T-cell (primary cell): ENCODE data around the gene CDCA4. TPM values are rescaled to one million over a fixed set of nuclear protein-coding genes. Genes with fewer than 3 reads are reported as not detected.
"Not testable (repeated sequence)": the region's sequence is repeated elsewhere in the genome, so short reads cannot be mapped to it uniquely, and the experiment has no call there.

Source experiments
- ATAC-seq, 4 experiments: fragments of 200-7000 bp in 3 of 4; fragments of 150-1000 bp in 1 of 4; cut with Tn5 transposase; replicated peaks in 1 of 4; 1 replicate in 3 of 4; 2 replicates in 1 of 4; pipeline ENCODE4 v1.10.0; 2021; ENCODE audit warnings: moderate library complexity in 3 of 4, mild to moderate bottlenecking in 2 of 4, moderate number of reproducible peaks in 1 of 4
- CTCF ChIA-PET, 2 donors: fragments of 300-600 bp; sonication (Branson Sonifier 250); formaldehyde crosslinking; loops; one replicate each; lab custom pipeline; 2022; ENCODE audit warnings: antibody characterized with exemption in 2 of 2; lab: Charles Lee
- POLR2A ChIA-PET, 2 donors: fragments of 300-600 bp; sonication (Branson Sonifier 250); formaldehyde crosslinking; loops; one replicate each; lab custom pipeline; 2022; ENCODE audit warnings: antibody characterized with exemption in 2 of 2; lab: Charles Lee
- DNase-seq, 35 experiments: peaks; one replicate each; pipeline versions ENCODE4 v3.0.0 to v3.0.0-alpha.2; 2013 to 2023
- H3K27ac ChIP-seq: one replicate; pipeline ENCODE4 v1.5.1; 2013; ENCODE audit warnings: low read length
- H3K27me3 ChIP-seq, 2 experiments: replicated peaks in 1 of 2; 1 replicate in 1 of 2; 2 replicates in 1 of 2; pipeline versions ENCODE4 v1.6.1 to v1.7.0; 2013; ENCODE audit warnings: low read length in 1 of 2, mixed read lengths in 1 of 2; ENCODE audit not compliant: control insufficient read depth in 2 of 2, insufficient read depth in 2 of 2; ENCODE audit errors: extremely low read depth in 1 of 2
- H3K36me3 ChIP-seq, 2 donors: 1 replicate in 1 of 2; 2 replicates in 1 of 2; pipeline versions ENCODE4 v1.6.1 to v1.7.0; 2013; ENCODE audit warnings: low read length in 1 of 2; ENCODE audit not compliant: control insufficient read depth in 2 of 2, insufficient read depth in 1 of 2; ENCODE audit errors: extremely low read depth in 1 of 2
- H3K4me1 ChIP-seq, 2 experiments: 1 replicate in 1 of 2; 2 replicates in 1 of 2; pipeline versions ENCODE4 v1.6.1 to v1.7.0; 2013; ENCODE audit warnings: low read length in 2 of 2, mixed read lengths in 1 of 2; ENCODE audit not compliant: insufficient read depth in 2 of 2, control insufficient read depth in 1 of 2; ENCODE audit errors: extremely low read depth in 1 of 2
- H3K4me3 ChIP-seq, 2 donors: 1 replicate in 1 of 2; 2 replicates in 1 of 2; pipeline versions ENCODE4 v1.5.1 to v1.7.0; 2013; ENCODE audit warnings: mild to moderate bottlenecking in 2 of 2, low read length in 1 of 2, moderate library complexity in 1 of 2; ENCODE audit not compliant: control insufficient read depth in 1 of 2; ENCODE audit errors: extremely low read depth in 1 of 2
- H3K9me3 ChIP-seq: 2 replicates; pipeline ENCODE4 v1.7.0; 2013
- H3K27ac Mint-ChIP-seq, 2 donors: one replicate each; pipeline ENCODE4 v1.8.0; 2020 to 2021; ENCODE audit warnings: mild to moderate bottlenecking in 2 of 2, mixed read lengths in 2 of 2
- H3K27me3 Mint-ChIP-seq, 2 donors: one replicate each; pipeline ENCODE4 v1.8.0; 2021 to 2022; ENCODE audit warnings: mixed read lengths in 2 of 2
- H3K36me3 Mint-ChIP-seq: one replicate; pipeline ENCODE4 v1.8.0; 2021; ENCODE audit warnings: mixed read lengths
- H3K4me1 Mint-ChIP-seq, 3 donors: one replicate each; pipeline ENCODE4 v1.8.0; 2020 to 2022; ENCODE audit warnings: mixed read lengths in 3 of 3, mild to moderate bottlenecking in 1 of 3
- H3K4me3 Mint-ChIP-seq, 3 donors: one replicate each; pipeline ENCODE4 v1.8.0; 2020 to 2022; ENCODE audit warnings: mild to moderate bottlenecking in 3 of 3, mixed read lengths in 3 of 3, moderate library complexity in 3 of 3
- H3K9me3 Mint-ChIP-seq, 3 donors: one replicate each; pipeline ENCODE4 v1.8.0; 2020 to 2022; ENCODE audit warnings: mixed read lengths in 3 of 3
- WGBS: methylation state at CpG from one replicate; pipeline ENCODE4 v1.1.5; 2013; ENCODE audit warnings: missing lambda C conversion rate; ENCODE audit not compliant: insufficient coverage; 5-methylcytosine and 5-hydroxymethylcytosine counted together
- total RNA-seq, 35 experiments: library from RNA in 6 of 35; stranded (reverse) in 6 of 35; fragments of 120-200 nt in 1 of 35; gene quantifications; one replicate each; pipeline versions ENCODE4 v1.2.1 to v1.2.4 and lab custom pipeline; 2013 to 2026

Gene CDCA4
- total RNA-seq, 5 donors from 2014 or later (not counting 1 experiment from before 2014, with no cell fraction given), result 13.0 to 20.1 (median 15.8) TPM

DNA sequence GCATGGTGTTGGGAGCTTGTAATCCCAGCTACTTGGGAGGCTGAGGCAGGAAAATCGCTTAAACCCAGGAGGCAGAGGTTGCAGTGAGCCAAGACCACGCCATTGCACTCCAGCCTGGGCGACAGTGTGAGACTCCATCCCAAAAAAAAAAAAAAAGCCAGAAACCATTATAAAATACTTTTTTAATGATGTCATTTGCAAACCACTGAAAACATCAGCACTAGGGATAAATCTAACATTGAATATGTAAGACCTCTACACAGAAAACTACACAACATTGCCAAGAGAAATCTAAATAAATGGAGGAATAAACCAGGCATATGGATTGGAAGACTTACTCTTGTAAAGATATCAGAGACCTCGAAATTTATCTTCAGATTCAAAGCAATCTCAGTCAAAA, 6.8 kb upstream of the CDCA4 start:
- CTCF ChIA-PET, result interaction anchor here in 1 of 2 donors (1.6 kb wide), 1 partner anchor 16 kb away, joined by 3 read pairs; no protein-coding TSS in a partner anchor
- H3K4me1 Mint-ChIP-seq, result peaks cover 10 to 45% (median 30%) of the 10 kb centered on the region in 3 donors
- H3K9me3 Mint-ChIP-seq, H3K36me3 Mint-ChIP-seq, H3K27me3 Mint-ChIP-seq, POLR2A ChIA-PET, H3K4me3 Mint-ChIP-seq, H3K27ac ChIP-seq, H3K4me3 ChIP-seq, H3K27ac Mint-ChIP-seq, H3K36me3 ChIP-seq, H3K9me3 ChIP-seq, DNase-seq, ATAC-seq, H3K27me3 ChIP-seq: not testable (repeated sequence)
- H3K4me1 ChIP-seq, result peaks cover 0 to 22% of the 10 kb centered on the region in 2 experiments
- no CpG with 5 or more reads among the region's 4 CpGs for WGBS

DNA sequence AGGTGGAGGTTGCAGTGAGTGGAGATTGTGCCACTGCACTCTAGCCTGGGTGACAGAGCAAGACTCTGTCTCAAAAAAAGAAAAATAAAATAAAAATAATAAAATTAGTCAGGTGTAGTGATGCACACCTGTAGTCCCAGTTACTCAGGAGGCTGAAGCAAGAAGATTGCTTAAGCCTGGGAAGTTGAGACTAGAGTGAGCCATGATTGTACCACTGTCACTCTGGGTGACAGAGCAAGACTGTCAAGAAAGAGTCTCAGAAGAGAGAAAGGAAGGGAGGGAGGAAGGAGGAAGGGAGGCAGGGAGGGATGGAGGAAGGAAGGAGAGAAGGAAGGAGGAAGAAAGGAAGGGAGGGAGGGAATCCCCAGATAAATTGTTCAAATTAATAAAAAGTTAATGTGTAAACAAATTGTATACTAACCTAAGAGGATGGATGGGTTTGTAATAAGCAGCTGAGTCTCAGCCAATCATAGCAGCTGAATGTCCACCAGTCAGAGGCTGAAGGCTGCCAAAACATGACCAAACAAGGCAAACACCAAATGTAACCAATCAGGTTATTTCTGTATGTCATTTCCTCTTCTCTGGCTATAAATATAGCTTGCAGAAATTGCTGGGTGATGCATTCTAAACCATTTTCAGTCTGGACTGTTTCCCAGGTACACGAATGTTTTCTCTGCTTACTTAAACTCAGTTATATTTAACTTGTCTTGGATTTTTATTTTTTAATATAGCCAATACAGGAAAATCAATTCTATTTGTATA, 6.1 kb upstream of the CDCA4 start:
- DNase-seq (no peak), ATAC-seq (no peak)
- Histone ChIP-seq H3K4me3 (no peak overlapping the region), H3K9me3 (no peaks in the 10 kb centered on the region), H3K27ac (no peak overlapping the region), H3K4me1 (peaks cover 0 to 24% of the 10 kb centered on the region in 2 experiments), H3K36me3 (no peaks in the 10 kb centered on the region), H3K27me3 (no peaks in the 10 kb centered on the region)
- Mint-ChIP-seq H3K27ac (peak overlapping the region in 1 of 2 donors; percentile 81), H3K36me3 (no peaks in the 10 kb centered on the region), H3K4me3 (no peak overlapping the region), H3K4me1 (peaks cover 9 to 47% (median 32%) of the 10 kb centered on the region in 3 donors), H3K9me3 (no peaks in the 10 kb centered on the region), H3K27me3 (no peaks in the 10 kb centered on the region)
- ChIA-PET CTCF (no interaction called here), POLR2A (no interaction called here)
- no CpG with 5 or more reads among the region's 1 CpG for WGBS

DNA sequence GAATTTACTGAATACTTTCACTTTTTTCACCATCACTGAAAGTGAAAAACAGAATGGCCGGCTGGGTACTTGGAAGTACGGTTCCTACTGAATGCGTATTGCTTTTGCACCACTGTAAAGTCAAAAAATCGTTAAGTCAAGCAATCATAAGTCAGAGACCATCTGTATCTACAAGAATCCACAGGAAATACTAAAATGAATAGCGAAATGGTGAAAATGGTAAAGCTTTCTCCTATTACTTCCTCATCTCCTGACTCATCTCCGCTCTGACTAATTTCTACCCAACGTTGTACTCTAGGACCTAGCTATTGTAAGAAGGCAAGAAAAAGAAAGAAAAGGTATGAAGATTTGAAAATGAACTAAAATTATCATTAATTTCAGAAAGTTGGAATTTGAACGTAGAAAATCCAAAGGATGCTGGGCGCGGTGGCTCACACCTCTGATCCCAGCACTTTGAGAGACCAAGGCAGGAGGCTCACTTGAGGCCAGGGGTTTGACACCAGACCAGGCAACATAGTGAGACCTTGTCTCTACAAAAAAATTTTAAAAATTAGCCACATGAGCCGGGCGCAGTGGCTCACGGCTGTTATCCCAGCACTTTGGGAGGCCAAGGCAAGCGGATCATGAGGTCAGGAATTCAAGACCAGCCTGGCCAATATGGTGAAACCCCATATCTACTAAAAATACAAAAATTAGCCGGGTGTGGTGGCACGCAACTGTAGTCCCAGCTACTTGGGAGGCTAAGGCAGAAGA, 5.3 kb upstream of the CDCA4 start:
- H3K9me3 Mint-ChIP-seq, result no peaks in the 10 kb centered on the region
- ATAC-seq (no peak), DNase-seq (no peak)
- peak overlapping the region; percentile 67 to 81 for H3K27ac Mint-ChIP-seq
- no peaks in the 10 kb centered on the region for H3K36me3 ChIP-seq
- H3K4me1 Mint-ChIP-seq, result peaks cover 16 to 54% (median 39%) of the 10 kb centered on the region in 3 donors
- H3K27ac ChIP-seq, result peak overlapping the region; percentile 30
- ChIA-PET CTCF (interaction anchor here in 1 of 2 donors (1.4 kb wide), 1 partner anchor 60 kb away, joined by 3 read pairs; no protein-coding TSS in a partner anchor), POLR2A (no interaction called here)
- peaks cover 5 to 31% of the 10 kb centered on the region in 2 experiments for H3K4me1 ChIP-seq
- H3K27me3 ChIP-seq, result no peaks in the 10 kb centered on the region
- H3K4me3 ChIP-seq, result no peak overlapping the region
- no peaks in the 10 kb centered on the region for H3K36me3 Mint-ChIP-seq
- H3K9me3 ChIP-seq, result no peaks in the 10 kb centered on the region
- H3K27me3 Mint-ChIP-seq, result no peaks in the 10 kb centered on the region
- WGBS, result 87% methylated on average over 6 of the region's 16 CpGs
- H3K4me3 Mint-ChIP-seq, result peak overlapping the region in 1 of 3 donors; percentile 51

DNA sequence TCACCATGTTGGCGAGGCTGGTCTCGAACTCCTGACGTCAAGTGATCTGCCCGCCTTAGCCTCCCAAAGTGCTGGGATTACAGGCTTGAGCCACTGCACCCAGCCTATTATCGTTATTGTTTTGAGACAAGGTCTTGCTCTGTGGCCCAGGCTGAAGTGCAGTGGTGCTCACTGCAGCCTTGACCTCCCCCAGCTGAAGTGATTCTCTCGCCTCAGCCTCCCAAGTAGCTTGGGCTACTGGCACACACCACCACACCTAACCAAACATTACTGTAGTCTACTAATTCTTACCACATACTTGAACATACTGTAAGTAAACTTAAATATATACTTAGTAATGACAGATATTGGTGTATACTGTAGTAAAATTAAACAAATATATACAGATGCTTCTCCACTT, 4.5 kb upstream of the CDCA4 start:
- Mint-ChIP-seq H3K27ac (peak overlapping the region; percentile 85 to 90), H3K27me3 (no peaks in the 10 kb centered on the region), H3K4me1 (peaks cover 16 to 49% (median 39%) of the 10 kb centered on the region in 3 donors), H3K9me3 (no peaks in the 10 kb centered on the region), H3K36me3 (no peaks in the 10 kb centered on the region), H3K4me3 (no peak overlapping the region)
- WGBS, result 94% methylated on average over 5 of the region's 6 CpGs
- no peaks in the 10 kb centered on the region for H3K27me3 ChIP-seq
- CTCF ChIA-PET, result interaction anchor here in 1 of 2 donors (1.4 kb wide), 1 partner anchor 61 kb away, joined by 3 read pairs; no protein-coding TSS in a partner anchor
- H3K9me3 ChIP-seq, result no peaks in the 10 kb centered on the region
- H3K4me1 ChIP-seq, result peaks cover 5 to 31% of the 10 kb centered on the region in 2 experiments
- no peaks in the 10 kb centered on the region for H3K36me3 ChIP-seq
- H3K27ac ChIP-seq, result peak overlapping the region; percentile 30
- no peak for DNase-seq
- no peak overlapping the region for H3K4me3 ChIP-seq
- POLR2A ChIA-PET, result no interaction called here
- ATAC-seq, result no peak

DNA sequence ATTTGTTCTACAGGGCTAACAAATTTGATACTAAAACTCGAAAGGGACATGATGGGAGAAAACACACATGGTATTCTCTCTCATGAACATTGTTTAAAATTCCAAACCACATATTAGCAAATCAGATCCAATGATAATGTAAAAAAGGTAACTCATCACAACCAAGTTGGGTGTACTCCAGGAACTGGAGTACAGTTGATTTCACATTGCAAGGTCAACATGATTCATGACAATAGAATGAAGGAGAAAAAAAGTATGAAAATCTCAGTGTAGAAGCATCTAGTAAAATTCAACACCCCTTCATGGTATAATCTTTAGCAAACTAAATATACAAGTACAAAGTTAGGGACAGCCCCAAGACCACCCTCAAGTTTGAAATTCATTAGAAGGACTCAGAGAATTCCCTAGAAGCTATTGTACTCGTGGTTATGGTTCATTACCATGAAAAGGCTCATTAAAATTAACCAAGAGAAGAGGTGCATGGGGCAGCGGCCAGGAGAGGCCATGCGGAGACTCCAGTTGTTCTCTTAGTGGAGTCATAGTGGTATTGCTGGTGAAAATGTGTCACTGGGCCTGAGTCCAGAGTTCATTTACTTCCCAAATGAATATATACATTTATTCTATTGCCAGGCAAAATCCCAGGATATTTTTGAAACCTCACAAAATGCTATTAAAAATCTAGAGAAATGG, 3.1 kb upstream of the CDCA4 start:
- Histone ChIP-seq H3K27ac (peak overlapping the region; percentile 30), H3K36me3 (no peaks in the 10 kb centered on the region), H3K9me3 (no peaks in the 10 kb centered on the region), H3K4me1 (peaks cover 12 to 45% of the 10 kb centered on the region in 2 experiments), H3K27me3 (no peaks in the 10 kb centered on the region), H3K4me3 (no peak overlapping the region)
- Mint-ChIP-seq H3K4me1 (peaks cover 29 to 63% (median 52%) of the 10 kb centered on the region in 3 donors), H3K4me3 (peak overlapping the region in 1 of 3 donors; percentile 28), H3K36me3 (no peaks in the 10 kb centered on the region), H3K27me3 (no peaks in the 10 kb centered on the region), H3K27ac (peak overlapping the region; percentile 59 to 70), H3K9me3 (no peaks in the 10 kb centered on the region)
- ChIA-PET CTCF (no interaction called here), POLR2A (no interaction called here)
- ATAC-seq, result no peak
- DNase-seq, result no peak
- WGBS, result no CpG with 5 or more reads among the region's 4 CpGs

DNA sequence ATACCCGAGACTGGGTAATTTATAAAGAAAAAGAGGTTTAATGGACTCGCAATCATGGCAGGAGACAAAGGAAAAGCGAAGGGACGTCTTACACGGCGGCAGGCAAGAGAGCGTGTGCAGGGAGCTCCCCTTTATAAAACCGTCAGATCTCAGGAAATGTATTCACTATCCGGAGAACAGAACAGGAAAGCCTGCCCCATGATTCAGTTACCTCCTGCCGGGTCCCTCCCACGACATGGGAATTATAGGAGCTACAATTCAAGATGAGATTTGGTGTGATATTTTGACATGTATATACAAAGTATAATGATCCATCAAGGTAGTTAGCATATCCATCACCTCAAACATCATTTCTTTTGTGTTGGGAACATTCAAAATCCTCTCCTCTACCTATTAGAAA, 2.3 kb upstream of the CDCA4 start:
- Histone ChIP-seq H3K4me3 (no peak overlapping the region), H3K36me3 (no peaks in the 10 kb centered on the region), H3K27me3 (no peaks in the 10 kb centered on the region), H3K9me3 (no peaks in the 10 kb centered on the region), H3K4me1 (peaks cover 12 to 53% of the 10 kb centered on the region in 2 experiments), H3K27ac (no peak overlapping the region)
- Mint-ChIP-seq H3K4me1 (peaks cover 36 to 70% (median 60%) of the 10 kb centered on the region in 3 donors), H3K9me3 (no peaks in the 10 kb centered on the region), H3K27ac (peak overlapping the region; percentile 59 to 70), H3K36me3 (peaks cover under 1% of the 10 kb centered on the region), H3K27me3 (no peaks in the 10 kb centered on the region), H3K4me3 (peak overlapping the region in 1 of 3 donors; percentile 28)
- CTCF ChIA-PET, result no interaction called here
- no peak for ATAC-seq
- WGBS, result 97% methylated on average over 8 of the region's 11 CpGs
- POLR2A ChIA-PET, result no interaction called here
- DNase-seq, result no peak
